ENCODE measurements around the gene CCDC192. TPM values are rescaled to one million over a fixed set of nuclear protein-coding genes. Genes with fewer than 3 reads are reported as not detected.

Gene CCDC192
- total RNA-seq, 1 donor from 2014 or later: not detected

- H3K9me3 Mint-ChIP-seq: peaks cover 2% of the 10 kb centered on the region
- DNase-seq (no peak), ATAC-seq (ENCODE audit: low read depth) (no peak)
- H3K27me3 Mint-ChIP-seq: peaks cover under 1% of the 10 kb centered on the region
- POLR2A ChIA-PET: no interaction called here
- TF ChIP-seq, protein P1, sequence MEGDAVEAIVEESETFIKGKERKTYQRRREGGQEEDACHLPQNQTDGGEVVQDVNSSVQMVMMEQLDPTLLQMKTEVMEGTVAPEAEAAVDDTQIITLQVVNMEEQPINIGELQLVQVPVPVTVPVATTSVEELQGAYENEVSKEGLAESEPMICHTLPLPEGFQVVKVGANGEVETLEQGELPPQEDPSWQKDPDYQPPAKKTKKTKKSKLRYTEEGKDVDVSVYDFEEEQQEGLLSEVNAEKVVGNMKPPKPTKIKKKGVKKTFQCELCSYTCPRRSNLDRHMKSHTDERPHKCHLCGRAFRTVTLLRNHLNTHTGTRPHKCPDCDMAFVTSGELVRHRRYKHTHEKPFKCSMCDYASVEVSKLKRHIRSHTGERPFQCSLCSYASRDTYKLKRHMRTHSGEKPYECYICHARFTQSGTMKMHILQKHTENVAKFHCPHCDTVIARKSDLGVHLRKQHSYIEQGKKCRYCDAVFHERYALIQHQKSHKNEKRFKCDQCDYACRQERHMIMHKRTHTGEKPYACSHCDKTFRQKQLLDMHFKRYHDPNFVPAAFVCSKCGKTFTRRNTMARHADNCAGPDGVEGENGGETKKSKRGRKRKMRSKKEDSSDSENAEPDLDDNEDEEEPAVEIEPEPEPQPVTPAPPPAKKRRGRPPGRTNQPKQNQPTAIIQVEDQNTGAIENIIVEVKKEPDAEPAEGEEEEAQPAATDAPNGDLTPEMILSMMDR (IDR thresholded peaks at IDR 0.05): no peak
- intact Hi-C loops (cut with micrococcal nuclease): no loop called here
- H3K4me3 Mint-ChIP-seq: no peak overlapping the region
- CTCF ChIA-PET: no interaction called here
- H3K27ac Mint-ChIP-seq: no peak overlapping the region
- H3K4me1 Mint-ChIP-seq: no peaks in the 10 kb centered on the region
- H3K36me3 Mint-ChIP-seq (ENCODE audit: low read depth): no peaks in the 10 kb centered on the region
These were observed 151.3 kb downstream of the CCDC192 start for GRCh38 chr5:127854520-127854919.

DNA sequence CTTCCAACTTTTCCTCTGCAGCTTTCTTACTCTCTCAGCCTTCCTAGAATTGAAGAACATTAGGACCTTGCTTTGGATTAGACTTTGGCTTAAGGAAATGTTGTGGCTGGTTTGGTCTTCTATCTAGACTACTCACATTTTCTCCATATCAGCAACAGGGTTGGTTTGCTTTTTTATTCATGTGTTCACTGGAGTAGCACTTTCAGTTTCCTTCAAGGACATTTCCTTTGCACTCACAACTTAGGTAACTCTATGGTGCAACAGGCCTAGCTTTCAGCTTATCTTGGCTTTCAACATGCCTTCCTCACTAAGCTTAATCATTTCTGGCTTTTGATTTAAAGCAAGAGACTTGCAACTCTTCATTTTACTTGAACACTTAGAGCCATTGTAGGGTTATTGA lies 153.1 kb downstream of the CCDC192 start:
- ChIA-PET CTCF (no interaction called here), POLR2A (no interaction called here)
- Mint-ChIP-seq H3K4me1 (no peaks in the 10 kb centered on the region), H3K27ac (no peak overlapping the region), H3K9me3 (peaks cover 3% of the 10 kb centered on the region), H3K36me3 (ENCODE audit: low read depth) (no peaks in the 10 kb centered on the region), H3K27me3 (peaks cover 9% of the 10 kb centered on the region), H3K4me3 (no peak overlapping the region)
- ATAC-seq (ENCODE audit: low read depth) (no peak), DNase-seq (no peak)
- TF ChIP-seq, protein P1 (IDR thresholded peaks at IDR 0.05): no peak
- intact Hi-C loops (cut with micrococcal nuclease): no loop called here

DNA sequence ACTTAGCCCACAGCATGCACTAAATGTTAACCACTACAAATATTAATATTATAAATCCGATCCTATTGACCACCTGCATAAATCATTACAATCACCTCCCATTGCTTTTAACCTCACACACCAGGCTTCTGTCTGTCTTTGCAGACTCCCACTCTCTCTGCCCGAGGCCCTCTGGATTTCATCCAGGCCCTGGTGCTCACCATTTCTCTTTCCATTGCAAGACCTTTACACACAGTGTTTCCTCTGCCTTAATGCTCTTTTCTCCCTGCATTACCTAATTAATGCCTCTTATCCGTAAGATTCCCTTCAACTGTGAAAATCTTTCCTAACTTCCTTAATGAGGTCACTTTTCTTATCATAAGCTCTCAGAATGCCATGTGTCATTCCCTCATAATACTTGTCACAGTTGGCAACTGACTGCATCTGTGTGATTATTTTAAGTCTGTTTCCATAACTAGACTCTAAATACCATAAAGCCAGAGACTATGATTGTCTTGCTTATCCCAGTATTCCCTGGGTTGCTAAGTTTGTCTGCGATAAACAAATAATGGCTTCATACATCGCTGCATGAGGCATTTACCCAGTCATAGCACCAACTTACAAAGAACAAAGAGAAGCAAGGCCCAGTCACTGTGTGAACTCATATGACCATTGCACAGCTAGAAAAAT lies 155.1 kb downstream of the CCDC192 start:
- Mint-ChIP-seq H3K9me3 (peaks cover 3% of the 10 kb centered on the region), H3K4me1 (no peaks in the 10 kb centered on the region), H3K27me3 (peaks cover 9% of the 10 kb centered on the region), H3K36me3 (ENCODE audit: low read depth) (no peaks in the 10 kb centered on the region), H3K4me3 (no peak overlapping the region), H3K27ac (no peak overlapping the region)
- ATAC-seq (ENCODE audit: low read depth): no peak
- DNase-seq: no peak
- ChIA-PET POLR2A (no interaction called here), CTCF (interaction anchor here (1.5 kb wide), 1 partner anchor 227 kb away, joined by 3 read pairs; no protein-coding TSS in a partner anchor)
- intact Hi-C loops (cut with micrococcal nuclease): no loop called here
- TF ChIP-seq, protein P1 (IDR thresholded peaks at IDR 0.05): no peak

DNA sequence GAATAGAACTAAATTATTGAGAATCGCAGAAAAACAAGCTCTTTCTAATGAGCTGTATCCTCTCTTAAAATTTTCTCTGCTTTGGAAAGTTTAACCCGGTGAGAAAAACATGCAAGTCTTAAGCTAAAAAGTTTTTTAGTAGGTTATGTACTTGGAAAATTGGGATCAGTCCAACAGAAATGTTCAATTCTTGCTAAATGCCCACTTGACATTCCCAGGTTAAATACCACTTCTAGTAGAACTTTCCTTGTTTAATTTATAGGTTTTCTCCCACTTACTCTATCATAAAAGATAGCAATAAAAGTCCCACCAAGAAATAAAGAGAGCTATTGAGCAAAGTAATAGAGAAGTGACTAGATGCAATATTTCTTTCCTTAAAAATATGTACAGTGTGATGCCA lies 157.1 kb downstream of the CCDC192 start:
- CTCF ChIA-PET: no interaction called here
- no peak overlapping the region for H3K4me3 Mint-ChIP-seq
- intact Hi-C loops (cut with micrococcal nuclease): no loop called here
- peaks cover 3% of the 10 kb centered on the region for H3K9me3 Mint-ChIP-seq
- TF ChIP-seq, protein P1 (IDR thresholded peaks at IDR 0.05): no peak
- POLR2A ChIA-PET: no interaction called here
- no peak for DNase-seq
- H3K36me3 Mint-ChIP-seq (ENCODE audit: low read depth): no peaks in the 10 kb centered on the region
- no peak for ATAC-seq (ENCODE audit: low read depth)
- peaks cover 9% of the 10 kb centered on the region for H3K27me3 Mint-ChIP-seq
- H3K27ac Mint-ChIP-seq: no peak overlapping the region
- no peaks in the 10 kb centered on the region for H3K4me1 Mint-ChIP-seq

GRCh38 chr5:127863161-127863560 lies 160.0 kb downstream of the CCDC192 start:
- intact Hi-C loops (cut with micrococcal nuclease): no loop called here
- H3K27me3 Mint-ChIP-seq: peaks cover 9% of the 10 kb centered on the region

More at GRCh38 chr5:127863161-127863560, 160.0 kb downstream of the CCDC192 start:
- TF ChIP-seq, protein P1 (IDR thresholded peaks at IDR 0.05): no peak
- no peaks in the 10 kb centered on the region for H3K4me1 Mint-ChIP-seq
- H3K4me3 Mint-ChIP-seq: no peak overlapping the region
- no peak overlapping the region for H3K27ac Mint-ChIP-seq
- POLR2A ChIA-PET: no interaction called here
- no peak for ATAC-seq (ENCODE audit: low read depth)
- no peak for DNase-seq
- no peaks in the 10 kb centered on the region for H3K36me3 Mint-ChIP-seq (ENCODE audit: low read depth)
- peaks cover 2% of the 10 kb centered on the region for H3K9me3 Mint-ChIP-seq
- CTCF ChIA-PET: no interaction called here
